IMR-90 (cell line): ENCODE data around the gene ASTN2. TPM values are rescaled to one million over a fixed set of nuclear protein-coding genes. Genes with fewer than 3 reads are reported as not detected.

Experiments used
- ATAC-seq: fragments of 200-7000 bp; cut with Tn5 transposase; 2 replicates; pipeline ENCODE4 v1.9.1; 2020; ENCODE audit warnings: low read depth, mild to moderate bottlenecking, moderate library complexity
- BruUV-seq: library from RNA; stranded (reverse); fragments of 400-500 nt; replicated peaks from 2 replicates; lab custom pipeline; 2021; lab: Mats Ljungman, UMichigan
- CTCF ChIA-PET: fragments of 300-600 bp; formaldehyde crosslinking; extraction: SDS; loops from one replicate; lab custom pipeline; 2021; ENCODE audit warnings: antibody characterized with exemption; lab: Yijun Ruan, JAX
- POLR2A ChIA-PET: fragments of 300-600 bp; sonication (Branson Sonifier 250); formaldehyde crosslinking; loops from one replicate; lab custom pipeline; 2022; ENCODE audit warnings: antibody characterized with exemption; ENCODE audit not compliant: unreplicated experiment; lab: Charles Lee
- DNase-seq: peaks from one replicate; pipeline ENCODE4 v3.0.0; 2013
- H2AFZ ChIP-seq: replicated peaks from 2 replicates; pipeline ENCODE3; 2013; ENCODE audit warnings: low read length, mild to moderate bottlenecking; ENCODE audit not compliant: poor library complexity
- H2AK5ac ChIP-seq: 2 replicates; pipeline ENCODE4 v1.6.1; 2013; ENCODE audit warnings: low read depth, low read length, inconsistent platforms
- H2AK9ac ChIP-seq: replicated peaks from 2 replicates; pipeline ENCODE3; 2013; ENCODE audit warnings: mild to moderate bottlenecking, low read depth, low read length, moderate library complexity; ENCODE audit not compliant: poor library complexity
- H2BK120ac ChIP-seq: 2 replicates; pipeline ENCODE4 v1.6.1; 2013; ENCODE audit warnings: low read depth, low read length, inconsistent platforms
- H2BK15ac ChIP-seq: 3 replicates; pipeline ENCODE4 v1.6.1; 2013; ENCODE audit warnings: low read depth, low read length, inconsistent platforms
- H2BK20ac ChIP-seq: 2 replicates; pipeline ENCODE4 v1.6.1; 2013; ENCODE audit warnings: low read depth, mild to moderate bottlenecking, inconsistent platforms, low read length, moderate library complexity
- H2BK5ac ChIP-seq: 2 replicates; pipeline ENCODE4 v1.6.1; 2013; ENCODE audit warnings: mild to moderate bottlenecking, low read depth, low read length, inconsistent platforms; ENCODE audit not compliant: poor library complexity, severe bottlenecking
- H3K14ac ChIP-seq: replicated peaks from 2 replicates; pipeline ENCODE4 v1.6.1; 2013; ENCODE audit warnings: low read depth, low read length, inconsistent platforms
- H3K18ac ChIP-seq: 2 replicates; pipeline ENCODE4 v1.6.1; 2013; ENCODE audit warnings: low read depth, low read length, control low read depth
- H3K23ac ChIP-seq: 2 replicates; pipeline ENCODE4 v1.6.1; 2013; ENCODE audit warnings: low read depth, low read length, inconsistent platforms
- H3K27ac ChIP-seq: 2 replicates; pipeline ENCODE4 v1.5.1; 2013; ENCODE audit warnings: mild to moderate bottlenecking, control low read depth, low read length; ENCODE audit not compliant: insufficient read depth
- H3K27me3 ChIP-seq: 2 replicates; pipeline ENCODE4 v1.6.1; 2013; ENCODE audit warnings: low read length; ENCODE audit not compliant: control insufficient read depth, insufficient read depth
- H3K36me3 ChIP-seq: 2 replicates; pipeline ENCODE4 v1.6.1; 2013; ENCODE audit warnings: low read length, mixed read lengths; ENCODE audit not compliant: control insufficient read depth, insufficient read depth
- H3K4ac ChIP-seq: 2 replicates; pipeline ENCODE4 v1.6.1; 2013; ENCODE audit warnings: low read depth, low read length, inconsistent platforms
- H3K4me1 ChIP-seq: 2 replicates; pipeline ENCODE4 v1.6.1; 2013; ENCODE audit warnings: low read length, mixed read lengths; ENCODE audit not compliant: control insufficient read depth, insufficient read depth
- H3K4me2 ChIP-seq: 2 replicates; pipeline ENCODE4 v1.6.1; 2013; ENCODE audit warnings: low read depth, mild to moderate bottlenecking, control low read depth, low read length, moderate library complexity
- H3K4me3 ChIP-seq: 2 replicates; pipeline ENCODE4 v1.5.1; 2013; ENCODE audit warnings: low read depth, mild to moderate bottlenecking, control low read depth, low read length, moderate library complexity; ENCODE audit not compliant: insufficient read depth
- H3K56ac ChIP-seq: 2 replicates; pipeline ENCODE4 v1.6.1; 2013; ENCODE audit warnings: low read length, inconsistent platforms; ENCODE audit not compliant: insufficient read depth; ENCODE audit errors: extremely low read depth
- H3K79me1 ChIP-seq, 2 experiments: 2 replicates each; pipeline ENCODE4 v1.6.1; 2013; ENCODE audit warnings: low read length in 2 of 2, inconsistent platforms in 1 of 2, low read depth in 1 of 2
- H3K9ac ChIP-seq: 2 replicates; pipeline ENCODE4 v1.6.1; 2013; ENCODE audit warnings: low read depth, low read length, control low read depth
- H3K9me1 ChIP-seq: 2 replicates; pipeline ENCODE4 v1.6.1; 2013; ENCODE audit warnings: low read length, inconsistent platforms; ENCODE audit not compliant: insufficient read depth
- H3K9me3 ChIP-seq: 2 replicates; pipeline ENCODE4 v1.6.1; 2013; ENCODE audit warnings: low read length; ENCODE audit not compliant: control insufficient read depth, insufficient read depth
- H4K20me1 ChIP-seq: 2 replicates; pipeline ENCODE4 v1.6.1; 2013; ENCODE audit warnings: low read length, inconsistent platforms; ENCODE audit not compliant: insufficient read depth
- H4K5ac ChIP-seq: 2 replicates; pipeline ENCODE4 v1.6.1; 2013; ENCODE audit warnings: mild to moderate bottlenecking, low read depth, low read length, control low read depth
- H4K8ac ChIP-seq, 2 experiments: 2 replicates each; pipeline ENCODE4 v1.6.1; 2013; ENCODE audit warnings: low read depth in 2 of 2, low read length in 2 of 2, control low read depth in 1 of 2, inconsistent platforms in 1 of 2
- H4K91ac ChIP-seq: 2 replicates; pipeline ENCODE4 v1.6.1; 2013; ENCODE audit warnings: low read depth, low read length, inconsistent platforms; ENCODE audit not compliant: insufficient read depth
- ELK1 ChIP-seq: fragments of 150-350 bp; IDR thresholded peaks from 2 replicates; pipeline ENCODE4 v1.6.1; 2016; ENCODE audit warnings: low read depth, mild to moderate bottlenecking, low read length, moderate library complexity, borderline replicate concordance
- FOS ChIP-seq: fragments of 150-350 bp; IDR thresholded peaks from 2 replicates; pipeline ENCODE4 v1.6.1; 2016; ENCODE audit warnings: low read depth, low read length
- MAZ ChIP-seq: IDR thresholded peaks from 2 replicates; pipeline ENCODE4 v1.6.1; 2012; ENCODE audit warnings: low read depth, mild to moderate bottlenecking, low read length, improper control_type of control experiment, moderate library complexity, borderline replicate concordance
- WGBS, 2 experiments: methylation state at CpG; one replicate each; pipeline versions ENCODE4 v1.1.5 to v1.1.7; 2013; ENCODE audit warnings: missing lambda C conversion rate in 2 of 2; ENCODE audit not compliant: insufficient read length in 1 of 2; ENCODE audit errors: extremely low coverage in 2 of 2; 5-methylcytosine and 5-hydroxymethylcytosine counted together
- dilution Hi-C: fragments of 300-500 bp; cut with HindIII; formaldehyde crosslinking; loops from one replicate; pipeline ENCODE4 v1.14.3; 2018; ENCODE audit warnings: low sequenced_read_pairs; ENCODE audit not compliant: unreplicated experiment
- in situ Hi-C: fragments of 300-500 bp; cut with MboI; formaldehyde crosslinking; loops from 3 replicates; pipeline ENCODE4 v1.14.3; 2019; ENCODE audit warnings: low sequenced_read_pairs, inconsistent platforms, mixed read lengths
- intact Hi-C: fragments of 100-400 bp; cut with micrococcal nuclease; formaldehyde crosslinking; loops from 2 replicates; pipeline ENCODE4 v1.10.0; 2022
- polyA plus RNA-seq, 3 experiments: library from polyadenylated mRNA; depleted of rRNA; stranded (reverse); fragments of >200 nt; gene quantifications; 2 replicates each; pipeline ENCODE4 v1.2.3, GENCODE V29; 2012; ENCODE audit warnings: low replicate concordance in 1 of 3
- total RNA-seq: library from RNA; depleted of rRNA; stranded (reverse); fragments of >200 nt; gene quantifications from 2 replicates; pipeline ENCODE4 v1.2.3, GENCODE V29; 2012

The ASTN2 gene
- total and polyA plus RNA-seq, 2 of the 4 experiments (the other 2 are of a cell fraction): 3.8 to 6.8 TPM

- H3K4me1 ChIP-seq: no peaks in the 10 kb centered on the region
- no peak overlapping the region for H3K4me3 ChIP-seq
- no peak overlapping the region for H3K56ac ChIP-seq
- no peaks in the 10 kb centered on the region for H3K27me3 ChIP-seq
- H3K23ac ChIP-seq: no peak overlapping the region
- H3K27ac ChIP-seq: no peak overlapping the region
- no peak overlapping the region for H4K8ac ChIP-seq
- H3K4ac ChIP-seq: no peak overlapping the region
- TF ChIP-seq MAZ (no peak), FOS (no peak), ELK1 (no peak)
- no peak overlapping the region for H2BK5ac ChIP-seq
- POLR2A ChIA-PET: no interaction called here
- intact Hi-C loops: no loop called here
- no peak overlapping the region for H2AK5ac ChIP-seq
- H4K20me1 ChIP-seq: no peaks in the 10 kb centered on the region
- ATAC-seq (no peak), DNase-seq (no peak)
- H3K9ac ChIP-seq: no peak overlapping the region
- no peak overlapping the region for H2AFZ ChIP-seq
- no peak overlapping the region for H2BK20ac ChIP-seq
- in situ Hi-C loops: no loop called here
- no peaks in the 10 kb centered on the region for H3K36me3 ChIP-seq
- no peak overlapping the region for H2BK120ac ChIP-seq
- CTCF ChIA-PET: no interaction called here
- H3K79me1 ChIP-seq: no peaks in the 10 kb centered on the region
- no peaks in the 10 kb centered on the region for H3K9me1 ChIP-seq
- H3K14ac ChIP-seq: no peak overlapping the region
- no peak overlapping the region for H3K18ac ChIP-seq
- H4K5ac ChIP-seq: no peak overlapping the region
- no peak overlapping the region for H2AK9ac ChIP-seq
- dilution Hi-C loops: no loop called here
- no peaks in the 10 kb centered on the region for H3K9me3 ChIP-seq
- no CpG with 5 or more reads among the region's 4 CpGs for WGBS, 2 experiments
- H2BK15ac ChIP-seq: no peak overlapping the region
- BruUV-seq: no TSS peak
- H3K4me2 ChIP-seq: no peak overlapping the region
- no peak overlapping the region for H4K91ac ChIP-seq
Measured at GRCh38 chr9:117014061-117014460, 400.8 kb downstream of the ASTN2 start.
